ENCODE measurements around the gene MC2R. TPM values are rescaled to one million over a fixed set of nuclear protein-coding genes. Genes with fewer than 3 reads are reported as not detected.

The MC2R gene
- total RNA-seq, 1 experiment from 2014 or later, result not detected

- no TSS peak for BruUV-seq (replicated peaks)
- DNase-seq (ENCODE audit: unreplicated experiment), result no peak
- Mint-ChIP-seq H3K36me3 (ENCODE audit: insufficient read depth, unreplicated experiment) (no peaks in the 10 kb centered on the region), H3K4me3 (ENCODE audit: unreplicated experiment) (no peak overlapping the region), H3K27ac (ENCODE audit: low read depth, unreplicated experiment) (no peak overlapping the region), H3K27me3 (ENCODE audit: insufficient read depth, unreplicated experiment) (no peaks in the 10 kb centered on the region), H3K4me1 (ENCODE audit: insufficient read depth, unreplicated experiment) (no peaks in the 10 kb centered on the region), H3K9me3 (ENCODE audit: unreplicated experiment) (peaks cover 14% of the 10 kb centered on the region)
- ChIA-PET CTCF (no interaction called here), POLR2A (no interaction called here)
- intact Hi-C loops (cut with micrococcal nuclease), result no loop called here
- TF ChIP-seq CTCF (IDR thresholded peaks at IDR 0.05; ENCODE audit: unreplicated experiment), result no peak
Measured at GRCh38 chr18:13912601-13913000, 2.7 kb downstream of the MC2R start.

- Mint-ChIP-seq H3K4me3 (ENCODE audit: unreplicated experiment) (no peak overlapping the region), H3K9me3 (ENCODE audit: unreplicated experiment) (peaks cover 7% of the 10 kb centered on the region), H3K27me3 (ENCODE audit: insufficient read depth, unreplicated experiment) (no peaks in the 10 kb centered on the region), H3K4me1 (ENCODE audit: insufficient read depth, unreplicated experiment) (no peaks in the 10 kb centered on the region), H3K36me3 (ENCODE audit: insufficient read depth, unreplicated experiment) (no peaks in the 10 kb centered on the region), H3K27ac (ENCODE audit: low read depth, unreplicated experiment) (no peak overlapping the region)
- CTCF ChIA-PET, result interaction anchor here (0.5 to 1.2 kb wide), 3 partner anchors 17 to 180 kb away, joined by 3 to 4 read pairs (median 3); no protein-coding TSS in a partner anchor
- intact Hi-C loops (cut with micrococcal nuclease), result no loop called here
- DNase-seq (ENCODE audit: unreplicated experiment), result no peak
- no peak for TF ChIP-seq CTCF (IDR thresholded peaks at IDR 0.05; ENCODE audit: unreplicated experiment)
- POLR2A ChIA-PET, result no interaction called here
- no TSS peak for BruUV-seq (replicated peaks)
Measured at GRCh38 chr18:13910986-13911385, 4.3 kb downstream of the MC2R start.

GRCh38 chr18:13910501-13910900 lies 4.8 kb downstream of the MC2R start:
- Mint-ChIP-seq H3K36me3 (ENCODE audit: insufficient read depth, unreplicated experiment) (no peaks in the 10 kb centered on the region), H3K27ac (ENCODE audit: low read depth, unreplicated experiment) (no peak overlapping the region), H3K4me1 (ENCODE audit: insufficient read depth, unreplicated experiment) (no peaks in the 10 kb centered on the region), H3K9me3 (ENCODE audit: unreplicated experiment) (peaks cover 7% of the 10 kb centered on the region), H3K4me3 (ENCODE audit: unreplicated experiment) (no peak overlapping the region), H3K27me3 (ENCODE audit: insufficient read depth, unreplicated experiment) (no peaks in the 10 kb centered on the region)
- TF ChIP-seq CTCF (IDR thresholded peaks at IDR 0.05; ENCODE audit: unreplicated experiment), result no peak
- intact Hi-C loops (cut with micrococcal nuclease), result no loop called here
- CTCF ChIA-PET, result interaction anchor here (1.2 kb wide), 1 partner anchor 176 kb away, joined by 4 read pairs; no protein-coding TSS in a partner anchor
- POLR2A ChIA-PET, result no interaction called here
- BruUV-seq (replicated peaks), result no TSS peak
- DNase-seq (ENCODE audit: unreplicated experiment), result no peak

- Mint-ChIP-seq H3K4me3 (ENCODE audit: unreplicated experiment) (no peak overlapping the region), H3K36me3 (ENCODE audit: insufficient read depth, unreplicated experiment) (no peaks in the 10 kb centered on the region), H3K4me1 (ENCODE audit: insufficient read depth, unreplicated experiment) (no peaks in the 10 kb centered on the region), H3K27me3 (ENCODE audit: insufficient read depth, unreplicated experiment) (no peaks in the 10 kb centered on the region), H3K27ac (ENCODE audit: low read depth, unreplicated experiment) (no peak overlapping the region), H3K9me3 (ENCODE audit: unreplicated experiment) (peaks cover 7% of the 10 kb centered on the region)
- ChIA-PET CTCF (interaction anchor here (0.5 to 0.6 kb wide), 2 partner anchors 26 to 1815 kb away, joined by 3 read pairs; no protein-coding TSS in a partner anchor), POLR2A (no interaction called here)
- no TSS peak for BruUV-seq (replicated peaks)
- no peak for DNase-seq (ENCODE audit: unreplicated experiment)
- intact Hi-C loops (cut with micrococcal nuclease), result no loop called here
- no peak for TF ChIP-seq CTCF (IDR thresholded peaks at IDR 0.05; ENCODE audit: unreplicated experiment)
Measured at GRCh38 chr18:13909141-13909940, 6.0 kb downstream of the MC2R start.
